Erythroblast (primary cell): ENCODE data around the gene OR10H5.
"Not testable (repeated sequence)": the region's sequence is repeated elsewhere in the genome, so short reads cannot be mapped to it uniquely, and the experiment has no call there.

Source experiments
- DNase-seq, 2 experiments: peaks; one replicate each; lab custom pipeline; 2025; lab: John Stamatoyannopoulos, UW
- GATA1 ChIP-seq: IDR thresholded peaks from 2 replicates; pipeline ENCODE4 v1.6.1; 2011; ENCODE audit warnings: low read depth, mild to moderate bottlenecking, control low read depth, low read length, moderate library complexity
- POLR2A ChIP-seq: IDR thresholded peaks from 2 replicates; pipeline ENCODE4 v1.6.1; 2011; ENCODE audit warnings: mild to moderate bottlenecking, low read length

Gene OR10H5

GRCh38 chr19:15780610-15781418 is 6.6 kb upstream of the OR10H5 start:
- TF ChIP-seq POLR2A (no peak), GATA1 (no peak)
- no peak for DNase-seq

- no peak for TF ChIP-seq GATA1
- TF ChIP-seq POLR2A: no peak
Observed at GRCh38 chr19:15781661-15782060, 5.8 kb upstream of the OR10H5 start.

GRCh38 chr19:15782211-15782610 is 5.2 kb upstream of the OR10H5 start:
- TF ChIP-seq POLR2A (no peak), GATA1 (no peak)
- no peak for DNase-seq

More at GRCh38 chr19:15781661-15782060, 5.8 kb upstream of the OR10H5 start:
- no peak for DNase-seq

GRCh38 chr19:15782896-15783295 is 4.6 kb upstream of the OR10H5 start:
- DNase-seq: not testable (repeated sequence)

GRCh38 chr19:15788594-15789270 is 1.3 kb downstream of the OR10H5 start:
- DNase-seq: no peak
- TF ChIP-seq GATA1: no peak
- no peak for TF ChIP-seq POLR2A

GRCh38 chr19:15790096-15790495 is 2.6 kb downstream of the OR10H5 start:
- no peak for DNase-seq
- TF ChIP-seq GATA1 (no peak), POLR2A (no peak)

- DNase-seq: not testable (repeated sequence)
Observed at GRCh38 chr19:15794279-15794678, 6.8 kb downstream of the OR10H5 start.

- TF ChIP-seq GATA1: no peak
- no peak for TF ChIP-seq POLR2A
- peak; percentile 7 to 18 for DNase-seq
Observed at GRCh38 chr19:15810335-15810734, 22.9 kb downstream of the OR10H5 start.

GRCh38 chr19:15811476-15811875 is 24.0 kb downstream of the OR10H5 start:
- no peak for TF ChIP-seq GATA1
- no peak for TF ChIP-seq POLR2A
- DNase-seq: no peak

GRCh38 chr19:15812060-15812722 is 24.7 kb downstream of the OR10H5 start:
- TF ChIP-seq GATA1 (no peak), POLR2A (no peak)
- DNase-seq: peak; percentile 31 to 50

- TF ChIP-seq POLR2A (no peak), GATA1 (no peak)
- peak in 1 of 2 experiments; percentile 6 for DNase-seq
Observed at GRCh38 chr19:15813916-15814315, 26.5 kb downstream of the OR10H5 start.

- no peak for TF ChIP-seq GATA1
- TF ChIP-seq POLR2A: no peak
- no peak for DNase-seq
Observed at GRCh38 chr19:15815306-15815705, 27.8 kb downstream of the OR10H5 start, which contains the start of gene OR10H1. Gene OR10H1 (minus strand): TSS chr19:15815664. CDS start chr19:15808037, 7,627 bp downstream.

- no peak for DNase-seq
- TF ChIP-seq POLR2A (no peak), GATA1 (no peak)
Observed at GRCh38 chr19:15820646-15821045, 33.2 kb downstream of the OR10H5 start.

- TF ChIP-seq GATA1 (no peak), POLR2A (no peak)
- no peak for DNase-seq
Observed at GRCh38 chr19:15825753-15826152, 38.3 kb downstream of the OR10H5 start.
